IMR-90 (cell line): ENCODE results near the gene PROKR2. TPM values are rescaled to one million over a fixed set of nuclear protein-coding genes. Genes with fewer than 3 reads are reported as not detected.

Source experiments
- ATAC-seq: fragments of 200-7000 bp; cut with Tn5 transposase; 2 replicates; pipeline ENCODE4 v1.9.1; 2020; ENCODE audit warnings: low read depth, mild to moderate bottlenecking, moderate library complexity
- BruUV-seq: library from RNA; stranded (reverse); fragments of 400-500 nt; replicated peaks from 2 replicates; lab custom pipeline; 2021; lab: Mats Ljungman, UMichigan
- CTCF ChIA-PET: fragments of 300-600 bp; formaldehyde crosslinking; extraction: SDS; loops from one replicate; lab custom pipeline; 2021; ENCODE audit warnings: antibody characterized with exemption; lab: Yijun Ruan, JAX
- POLR2A ChIA-PET: fragments of 300-600 bp; sonication (Branson Sonifier 250); formaldehyde crosslinking; loops from one replicate; lab custom pipeline; 2022; ENCODE audit warnings: antibody characterized with exemption; ENCODE audit not compliant: unreplicated experiment; lab: Charles Lee
- DNase-seq: peaks from one replicate; pipeline ENCODE4 v3.0.0; 2013
- H2AFZ ChIP-seq: replicated peaks from 2 replicates; pipeline ENCODE3; 2013; ENCODE audit warnings: low read length, mild to moderate bottlenecking; ENCODE audit not compliant: poor library complexity
- H2AK5ac ChIP-seq: 2 replicates; pipeline ENCODE4 v1.6.1; 2013; ENCODE audit warnings: low read depth, low read length, inconsistent platforms
- H2AK9ac ChIP-seq: replicated peaks from 2 replicates; pipeline ENCODE3; 2013; ENCODE audit warnings: mild to moderate bottlenecking, low read depth, low read length, moderate library complexity; ENCODE audit not compliant: poor library complexity
- H2BK120ac ChIP-seq: 2 replicates; pipeline ENCODE4 v1.6.1; 2013; ENCODE audit warnings: low read depth, low read length, inconsistent platforms
- H2BK15ac ChIP-seq: 3 replicates; pipeline ENCODE4 v1.6.1; 2013; ENCODE audit warnings: low read depth, low read length, inconsistent platforms
- H2BK20ac ChIP-seq: 2 replicates; pipeline ENCODE4 v1.6.1; 2013; ENCODE audit warnings: low read depth, mild to moderate bottlenecking, inconsistent platforms, low read length, moderate library complexity
- H2BK5ac ChIP-seq: 2 replicates; pipeline ENCODE4 v1.6.1; 2013; ENCODE audit warnings: mild to moderate bottlenecking, low read depth, low read length, inconsistent platforms; ENCODE audit not compliant: poor library complexity, severe bottlenecking
- H3K14ac ChIP-seq: replicated peaks from 2 replicates; pipeline ENCODE4 v1.6.1; 2013; ENCODE audit warnings: low read depth, low read length, inconsistent platforms
- H3K18ac ChIP-seq: 2 replicates; pipeline ENCODE4 v1.6.1; 2013; ENCODE audit warnings: low read depth, low read length, control low read depth
- H3K23ac ChIP-seq: 2 replicates; pipeline ENCODE4 v1.6.1; 2013; ENCODE audit warnings: low read depth, low read length, inconsistent platforms
- H3K27ac ChIP-seq: 2 replicates; pipeline ENCODE4 v1.5.1; 2013; ENCODE audit warnings: mild to moderate bottlenecking, control low read depth, low read length; ENCODE audit not compliant: insufficient read depth
- H3K27me3 ChIP-seq: 2 replicates; pipeline ENCODE4 v1.6.1; 2013; ENCODE audit warnings: low read length; ENCODE audit not compliant: control insufficient read depth, insufficient read depth
- H3K36me3 ChIP-seq: 2 replicates; pipeline ENCODE4 v1.6.1; 2013; ENCODE audit warnings: low read length, mixed read lengths; ENCODE audit not compliant: control insufficient read depth, insufficient read depth
- H3K4ac ChIP-seq: 2 replicates; pipeline ENCODE4 v1.6.1; 2013; ENCODE audit warnings: low read depth, low read length, inconsistent platforms
- H3K4me1 ChIP-seq: 2 replicates; pipeline ENCODE4 v1.6.1; 2013; ENCODE audit warnings: low read length, mixed read lengths; ENCODE audit not compliant: control insufficient read depth, insufficient read depth
- H3K4me2 ChIP-seq: 2 replicates; pipeline ENCODE4 v1.6.1; 2013; ENCODE audit warnings: low read depth, mild to moderate bottlenecking, control low read depth, low read length, moderate library complexity
- H3K4me3 ChIP-seq: 2 replicates; pipeline ENCODE4 v1.5.1; 2013; ENCODE audit warnings: low read depth, mild to moderate bottlenecking, control low read depth, low read length, moderate library complexity; ENCODE audit not compliant: insufficient read depth
- H3K56ac ChIP-seq: 2 replicates; pipeline ENCODE4 v1.6.1; 2013; ENCODE audit warnings: low read length, inconsistent platforms; ENCODE audit not compliant: insufficient read depth; ENCODE audit errors: extremely low read depth
- H3K79me1 ChIP-seq, 2 experiments: 2 replicates each; pipeline ENCODE4 v1.6.1; 2013; ENCODE audit warnings: low read length in 2 of 2, inconsistent platforms in 1 of 2, low read depth in 1 of 2
- H3K9ac ChIP-seq: 2 replicates; pipeline ENCODE4 v1.6.1; 2013; ENCODE audit warnings: low read depth, low read length, control low read depth
- H3K9me1 ChIP-seq: 2 replicates; pipeline ENCODE4 v1.6.1; 2013; ENCODE audit warnings: low read length, inconsistent platforms; ENCODE audit not compliant: insufficient read depth
- H3K9me3 ChIP-seq: 2 replicates; pipeline ENCODE4 v1.6.1; 2013; ENCODE audit warnings: low read length; ENCODE audit not compliant: control insufficient read depth, insufficient read depth
- H4K20me1 ChIP-seq: 2 replicates; pipeline ENCODE4 v1.6.1; 2013; ENCODE audit warnings: low read length, inconsistent platforms; ENCODE audit not compliant: insufficient read depth
- H4K5ac ChIP-seq: 2 replicates; pipeline ENCODE4 v1.6.1; 2013; ENCODE audit warnings: mild to moderate bottlenecking, low read depth, low read length, control low read depth
- H4K8ac ChIP-seq, 2 experiments: 2 replicates each; pipeline ENCODE4 v1.6.1; 2013; ENCODE audit warnings: low read depth in 2 of 2, low read length in 2 of 2, control low read depth in 1 of 2, inconsistent platforms in 1 of 2
- H4K91ac ChIP-seq: 2 replicates; pipeline ENCODE4 v1.6.1; 2013; ENCODE audit warnings: low read depth, low read length, inconsistent platforms; ENCODE audit not compliant: insufficient read depth
- CEBPB ChIP-seq: IDR thresholded peaks from 2 replicates; pipeline ENCODE4 v1.6.1; 2012; ENCODE audit warnings: low read depth, low read length, improper control_type of control experiment
- MXI1 ChIP-seq: IDR thresholded peaks from 2 replicates; pipeline ENCODE4 v1.6.1; 2012; ENCODE audit warnings: low read depth, mild to moderate bottlenecking, low read length, moderate library complexity, borderline replicate concordance
- WGBS, 2 experiments: methylation state at CpG; one replicate each; pipeline versions ENCODE4 v1.1.5 to v1.1.7; 2013; ENCODE audit warnings: missing lambda C conversion rate in 2 of 2; ENCODE audit not compliant: insufficient read length in 1 of 2; ENCODE audit errors: extremely low coverage in 2 of 2; 5-methylcytosine and 5-hydroxymethylcytosine counted together
- dilution Hi-C: fragments of 300-500 bp; cut with HindIII; formaldehyde crosslinking; loops from one replicate; pipeline ENCODE4 v1.14.3; 2018; ENCODE audit warnings: low sequenced_read_pairs; ENCODE audit not compliant: unreplicated experiment
- in situ Hi-C: fragments of 300-500 bp; cut with MboI; formaldehyde crosslinking; loops from 3 replicates; pipeline ENCODE4 v1.14.3; 2019; ENCODE audit warnings: low sequenced_read_pairs, inconsistent platforms, mixed read lengths
- intact Hi-C: fragments of 100-400 bp; cut with micrococcal nuclease; formaldehyde crosslinking; loops from 2 replicates; pipeline ENCODE4 v1.10.0; 2022
- polyA plus RNA-seq, 3 experiments: library from polyadenylated mRNA; depleted of rRNA; stranded (reverse); fragments of >200 nt; gene quantifications; 2 replicates each; pipeline ENCODE4 v1.2.3, GENCODE V29; 2012; ENCODE audit warnings: low replicate concordance in 1 of 3
- total RNA-seq: library from RNA; depleted of rRNA; stranded (reverse); fragments of >200 nt; gene quantifications from 2 replicates; pipeline ENCODE4 v1.2.3, GENCODE V29; 2012

The PROKR2 gene
- total and polyA plus RNA-seq, 2 of the 4 experiments (the other 2 are of a cell fraction), result not detected

GRCh38 chr20:5313916-5314315 lies 2.8 kb downstream of the PROKR2 start:
- Histone ChIP-seq H3K9me3 (no peaks in the 10 kb centered on the region), H2AK5ac (no peak overlapping the region), H2AFZ (no peak overlapping the region), H2BK15ac (no peak overlapping the region), H3K9me1 (no peaks in the 10 kb centered on the region), H2AK9ac (no peak overlapping the region), H3K4me2 (no peak overlapping the region), H3K9ac (no peak overlapping the region), H3K14ac (no peak overlapping the region), H4K91ac (no peak overlapping the region), H3K18ac (no peak overlapping the region), H4K8ac (no peak overlapping the region), H2BK120ac (no peak overlapping the region), H3K36me3 (no peaks in the 10 kb centered on the region), H3K4me1 (no peaks in the 10 kb centered on the region), H3K4ac (no peak overlapping the region), H4K5ac (no peak overlapping the region), H2BK20ac (no peak overlapping the region), H4K20me1 (no peaks in the 10 kb centered on the region), H3K23ac (no peak overlapping the region), H3K79me1 (no peaks in the 10 kb centered on the region), H3K4me3 (no peak overlapping the region), H3K27me3 (peaks cover 35% of the 10 kb centered on the region), H3K27ac (no peak overlapping the region), H2BK5ac (no peak overlapping the region), H3K56ac (no peak overlapping the region)
- intact Hi-C loops, result no loop called here
- POLR2A ChIA-PET, result no interaction called here
- dilution Hi-C loops, result no loop called here
- 80% methylated on average over 4 of the region's 17 CpGs; no CpG with 5 or more reads in 1 of the 2 experiments for WGBS, 2 experiments
- no peak for ATAC-seq
- in situ Hi-C loops, result no loop called here
- TF ChIP-seq MXI1 (no peak), CEBPB (peak; percentile 90)
- BruUV-seq, result no TSS peak
- DNase-seq, result no peak
- CTCF ChIA-PET, result no interaction called here
